Neural cell (in vitro differentiated cells): Measurements from ENCODE around the gene NPPA. TPM values are rescaled to one million over a fixed set of nuclear protein-coding genes. Genes with fewer than 3 reads are reported as not detected.

ENCODE experiments used
- H2AFZ ChIP-seq: fragments of 200-600, 300-800 bp; sonication (generic), shearing (Covaris generic); 2 replicates; pipeline ENCODE4 v1.6.0; 2014; ENCODE audit warnings: low read depth, mild to moderate bottlenecking, antibody characterized with exemption, low read length, moderate library complexity
- H3F3A ChIP-seq: fragments of 200-600 bp; shearing (Covaris generic); 2 replicates; pipeline ENCODE4 v1.6.1; 2016; ENCODE audit warnings: mild to moderate bottlenecking, moderate library complexity, mixed read lengths, antibody characterized with exemption, low read length; ENCODE audit not compliant: insufficient read depth, poor library complexity, severe bottlenecking
- H3K27ac ChIP-seq: fragments of 200-600, 300-800 bp; sonication (generic), shearing (Covaris generic); 2 replicates; pipeline ENCODE4 v1.5.1; 2014; ENCODE audit warnings: mild to moderate bottlenecking, low read length, moderate library complexity
- H3K27me3 ChIP-seq: fragments of 300-800, 200-600 bp; sonication (generic), shearing (Covaris generic); 2 replicates; pipeline ENCODE4 v1.6.0; 2014; ENCODE audit warnings: mild to moderate bottlenecking, low read depth, low read length, moderate library complexity; ENCODE audit not compliant: insufficient read depth
- H3K36me3 ChIP-seq: fragments of 300-800, 200-600 bp; sonication (generic), shearing (Covaris generic); 2 replicates; pipeline ENCODE4 v1.5.1; 2014; ENCODE audit warnings: mild to moderate bottlenecking, antibody characterized with exemption, low read length, moderate library complexity; ENCODE audit not compliant: insufficient read depth
- H3K4me2 ChIP-seq: fragments of 300-800, 200-600 bp; sonication (generic), shearing (Covaris generic); 2 replicates; pipeline ENCODE4 v1.6.0; 2014; ENCODE audit warnings: mild to moderate bottlenecking, low read length
- H3K4me3 ChIP-seq: fragments of 300-800, 200-600 bp; sonication (generic), shearing (Covaris generic); 2 replicates; pipeline ENCODE4 v1.5.1; 2014; ENCODE audit warnings: mild to moderate bottlenecking, low read length, moderate library complexity
- H3K79me2 ChIP-seq: fragments of 200-600 bp; shearing (Covaris generic); replicated peaks from 2 replicates; pipeline ENCODE4 v1.6.0; 2014; ENCODE audit warnings: mild to moderate bottlenecking, low read length, moderate library complexity; ENCODE audit not compliant: insufficient read depth
- H3K9ac ChIP-seq: fragments of 300-800, 200-600 bp; sonication (generic), shearing (Covaris generic); 2 replicates; pipeline ENCODE4 v1.6.1; 2016; ENCODE audit warnings: mild to moderate bottlenecking, low read length, mixed read lengths
- H3K9me2 ChIP-seq: fragments of 200-600 bp; shearing (Covaris generic); 2 replicates; pipeline ENCODE4 v1.6.1; 2016; ENCODE audit warnings: mild to moderate bottlenecking, low read length, mixed read lengths; ENCODE audit not compliant: insufficient read depth
- H3K9me3 ChIP-seq: fragments of 200-600, 300-800 bp; sonication (generic), shearing (Covaris generic); 2 replicates; pipeline ENCODE4 v1.6.1; 2016; ENCODE audit warnings: mild to moderate bottlenecking, mixed run types, low read length, moderate library complexity, mixed read lengths
- H4K20me1 ChIP-seq: fragments of 200-600 bp; shearing (Covaris generic); 2 replicates; pipeline ENCODE4 v1.6.1; 2016; ENCODE audit warnings: mild to moderate bottlenecking, mixed run types; ENCODE audit not compliant: insufficient read depth
- EP300 ChIP-seq: fragments of 450-650 bp; conservative IDR thresholded peaks from 2 replicates; pipeline ENCODE4 v1.6.1; 2014; ENCODE audit warnings: antibody characterized with exemption, mild to moderate bottlenecking, moderate library complexity; ENCODE audit not compliant: poor library complexity, severe bottlenecking
- EZH2 ChIP-seq: fragments of 200-600, 300-800 bp; shearing (Covaris generic), sonication (generic); IDR thresholded peaks from 2 replicates; pipeline ENCODE4 v1.6.1; 2014; ENCODE audit warnings: antibody characterized with exemption, low read length, borderline replicate concordance, mild to moderate bottlenecking; ENCODE audit not compliant: insufficient read depth, poor library complexity, severe bottlenecking
- MXI1 ChIP-seq: fragments of 450-650 bp; conservative IDR thresholded peaks from 2 replicates; pipeline ENCODE4 v1.6.1; 2014; ENCODE audit warnings: antibody characterized with exemption, mild to moderate bottlenecking; ENCODE audit not compliant: poor library complexity, severe bottlenecking
- POLR2AphosphoS5 ChIP-seq: IDR thresholded peaks from 2 replicates; pipeline ENCODE4 v1.6.1; 2012
- RAD21 ChIP-seq: fragments of 450-650 bp; conservative IDR thresholded peaks from 2 replicates; pipeline ENCODE4 v1.6.1; 2014; ENCODE audit warnings: antibody characterized with exemption, mild to moderate bottlenecking, moderate library complexity
- SMC3 ChIP-seq: fragments of 450-650 bp; conservative IDR thresholded peaks from 2 replicates; pipeline ENCODE4 v1.6.1; 2014; ENCODE audit warnings: antibody characterized with exemption, mild to moderate bottlenecking, moderate library complexity; ENCODE audit not compliant: poor library complexity
- TAF1 ChIP-seq: IDR thresholded peaks from 2 replicates; pipeline ENCODE4 v1.6.1; 2012; ENCODE audit warnings: low read depth
- polyA plus RNA-seq: library from polyadenylated mRNA; depleted of rRNA; stranded (reverse); fragments of >200 nt; gene quantifications from 2 replicates; pipeline ENCODE4 v1.2.3, GENCODE V29; 2014
- TF ChIP-seq, protein P1 (sequence below): IDR thresholded peaks from 2 replicates; pipeline ENCODE4 v1.6.1; 2012; ENCODE audit warnings: borderline replicate concordance
- TF ChIP-seq, protein P2 (sequence below): fragments of 450-650 bp; IDR thresholded peaks from 2 replicates; pipeline ENCODE4 v1.5.1; 2014; ENCODE audit warnings: antibody characterized with exemption, mild to moderate bottlenecking, moderate library complexity; ENCODE audit not compliant: poor library complexity, severe bottlenecking

Gene NPPA
- polyA plus RNA-seq, 1 donor from 2014 or later: not detected

DNA sequence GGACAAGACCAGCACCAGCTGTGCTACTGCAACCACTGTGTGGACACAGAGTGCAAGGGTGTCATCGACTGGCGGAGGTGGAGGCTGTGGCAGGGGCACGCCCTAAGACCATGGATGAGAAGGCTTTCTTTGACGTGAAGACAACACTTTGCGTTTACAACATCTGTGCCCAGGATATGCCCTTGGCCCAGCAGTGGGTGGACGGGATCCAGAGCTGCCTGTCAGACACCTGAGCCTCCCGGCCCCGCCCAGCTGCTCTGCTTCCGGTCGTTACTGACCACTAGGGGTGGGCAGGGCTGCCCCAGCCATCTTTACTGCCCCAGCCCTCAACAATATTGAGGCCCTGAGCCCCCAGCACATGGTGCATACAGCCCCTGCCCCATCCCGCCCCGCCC, 32.6 kb upstream of the NPPA start:
- Histone ChIP-seq H2AFZ (no peak overlapping the region), H3F3A (no peaks in the 10 kb centered on the region), H3K27ac (no peak overlapping the region), H3K9me2 (no peaks in the 10 kb centered on the region), H3K79me2 (no peaks in the 10 kb centered on the region), H3K9ac (no peak overlapping the region), H3K4me2 (no peak overlapping the region), H3K27me3 (no peaks in the 10 kb centered on the region), H3K4me3 (no peak overlapping the region), H3K9me3 (no peaks in the 10 kb centered on the region), H3K36me3 (no peaks in the 10 kb centered on the region), H4K20me1 (no peaks in the 10 kb centered on the region)
- TF ChIP-seq, protein P1, sequence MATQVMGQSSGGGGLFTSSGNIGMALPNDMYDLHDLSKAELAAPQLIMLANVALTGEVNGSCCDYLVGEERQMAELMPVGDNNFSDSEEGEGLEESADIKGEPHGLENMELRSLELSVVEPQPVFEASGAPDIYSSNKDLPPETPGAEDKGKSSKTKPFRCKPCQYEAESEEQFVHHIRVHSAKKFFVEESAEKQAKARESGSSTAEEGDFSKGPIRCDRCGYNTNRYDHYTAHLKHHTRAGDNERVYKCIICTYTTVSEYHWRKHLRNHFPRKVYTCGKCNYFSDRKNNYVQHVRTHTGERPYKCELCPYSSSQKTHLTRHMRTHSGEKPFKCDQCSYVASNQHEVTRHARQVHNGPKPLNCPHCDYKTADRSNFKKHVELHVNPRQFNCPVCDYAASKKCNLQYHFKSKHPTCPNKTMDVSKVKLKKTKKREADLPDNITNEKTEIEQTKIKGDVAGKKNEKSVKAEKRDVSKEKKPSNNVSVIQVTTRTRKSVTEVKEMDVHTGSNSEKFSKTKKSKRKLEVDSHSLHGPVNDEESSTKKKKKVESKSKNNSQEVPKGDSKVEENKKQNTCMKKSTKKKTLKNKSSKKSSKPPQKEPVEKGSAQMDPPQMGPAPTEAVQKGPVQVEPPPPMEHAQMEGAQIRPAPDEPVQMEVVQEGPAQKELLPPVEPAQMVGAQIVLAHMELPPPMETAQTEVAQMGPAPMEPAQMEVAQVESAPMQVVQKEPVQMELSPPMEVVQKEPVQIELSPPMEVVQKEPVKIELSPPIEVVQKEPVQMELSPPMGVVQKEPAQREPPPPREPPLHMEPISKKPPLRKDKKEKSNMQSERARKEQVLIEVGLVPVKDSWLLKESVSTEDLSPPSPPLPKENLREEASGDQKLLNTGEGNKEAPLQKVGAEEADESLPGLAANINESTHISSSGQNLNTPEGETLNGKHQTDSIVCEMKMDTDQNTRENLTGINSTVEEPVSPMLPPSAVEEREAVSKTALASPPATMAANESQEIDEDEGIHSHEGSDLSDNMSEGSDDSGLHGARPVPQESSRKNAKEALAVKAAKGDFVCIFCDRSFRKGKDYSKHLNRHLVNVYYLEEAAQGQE: no peak

GRCh38 chr1:11879311-11880180, 32.0 kb upstream of the NPPA start:
- no peaks in the 10 kb centered on the region for H3F3A ChIP-seq
- H3K27ac ChIP-seq: no peak overlapping the region
- no peaks in the 10 kb centered on the region for H4K20me1 ChIP-seq
- no peak overlapping the region for H3K4me3 ChIP-seq
- H3K9me2 ChIP-seq: no peaks in the 10 kb centered on the region
- H3K36me3 ChIP-seq: no peaks in the 10 kb centered on the region
- H3K27me3 ChIP-seq: no peaks in the 10 kb centered on the region
- TF ChIP-seq, protein P1: no peak
- TF ChIP-seq RAD21: no peak
- no peak for TF ChIP-seq EZH2
- TF ChIP-seq MXI1: no peak
- TF ChIP-seq, protein P2, sequence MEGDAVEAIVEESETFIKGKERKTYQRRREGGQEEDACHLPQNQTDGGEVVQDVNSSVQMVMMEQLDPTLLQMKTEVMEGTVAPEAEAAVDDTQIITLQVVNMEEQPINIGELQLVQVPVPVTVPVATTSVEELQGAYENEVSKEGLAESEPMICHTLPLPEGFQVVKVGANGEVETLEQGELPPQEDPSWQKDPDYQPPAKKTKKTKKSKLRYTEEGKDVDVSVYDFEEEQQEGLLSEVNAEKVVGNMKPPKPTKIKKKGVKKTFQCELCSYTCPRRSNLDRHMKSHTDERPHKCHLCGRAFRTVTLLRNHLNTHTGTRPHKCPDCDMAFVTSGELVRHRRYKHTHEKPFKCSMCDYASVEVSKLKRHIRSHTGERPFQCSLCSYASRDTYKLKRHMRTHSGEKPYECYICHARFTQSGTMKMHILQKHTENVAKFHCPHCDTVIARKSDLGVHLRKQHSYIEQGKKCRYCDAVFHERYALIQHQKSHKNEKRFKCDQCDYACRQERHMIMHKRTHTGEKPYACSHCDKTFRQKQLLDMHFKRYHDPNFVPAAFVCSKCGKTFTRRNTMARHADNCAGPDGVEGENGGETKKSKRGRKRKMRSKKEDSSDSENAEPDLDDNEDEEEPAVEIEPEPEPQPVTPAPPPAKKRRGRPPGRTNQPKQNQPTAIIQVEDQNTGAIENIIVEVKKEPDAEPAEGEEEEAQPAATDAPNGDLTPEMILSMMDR: no peak
- TF ChIP-seq SMC3: no peak
- no peak for TF ChIP-seq EP300
- no peak for TF ChIP-seq POLR2AphosphoS5
- TF ChIP-seq TAF1: no peak
- H3K9ac ChIP-seq: no peak overlapping the region
- no peak overlapping the region for H2AFZ ChIP-seq
- H3K79me2 ChIP-seq: no peaks in the 10 kb centered on the region
- H3K9me3 ChIP-seq: no peaks in the 10 kb centered on the region
- no peak overlapping the region for H3K4me2 ChIP-seq
